Measurements from ENCODE around the gene MRPS22. TPM values are rescaled to one million over a fixed set of nuclear protein-coding genes. Genes with fewer than 3 reads are reported as not detected.

Gene MRPS22
- total RNA-seq, 4 donors from 2014 or later = 44.0 to 51.0 (median 46.8) TPM

DNA sequence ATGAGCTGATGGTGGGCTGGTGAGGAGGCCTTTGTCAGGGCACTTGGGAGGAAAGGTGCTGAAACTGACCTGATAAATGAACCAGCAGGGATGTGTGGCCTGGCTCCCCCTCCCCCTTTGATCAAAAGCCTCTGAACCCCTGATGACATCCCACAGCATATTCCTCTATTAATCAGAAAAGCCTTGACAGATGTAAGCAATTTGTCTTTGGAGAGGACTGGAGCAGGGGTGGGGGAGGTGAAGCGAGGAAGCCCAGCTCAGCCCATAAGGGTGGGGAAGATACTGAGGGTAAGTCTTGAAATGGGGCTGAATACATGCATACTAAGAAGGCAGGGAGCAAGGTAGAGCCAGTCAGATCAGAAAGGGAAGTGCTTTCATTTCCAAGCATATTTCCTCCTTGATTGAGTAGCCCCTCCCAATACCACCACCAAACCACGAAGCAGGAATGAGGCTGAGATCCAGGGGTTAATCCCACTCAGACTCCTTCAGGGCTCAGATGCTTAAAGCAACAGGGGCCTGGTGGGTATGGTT, 34.7 kb upstream of the MRPS22 start:
- H3K27me3 ChIP-seq = peaks cover 4% of the 10 kb centered on the region
- H3K36me3 ChIP-seq = no peaks in the 10 kb centered on the region
- H3K9me3 ChIP-seq = no peaks in the 10 kb centered on the region
- TF ChIP-seq CTCF (IDR thresholded peaks at IDR 0.05) = no peak
- TF ChIP-seq EP300 (IDR thresholded peaks at IDR 0.05) = no peak
- no peak overlapping the region for H3K4me3 ChIP-seq
- DNase-seq (ENCODE audit: low spot score in 2 of 2) = no peak
- H3K27ac ChIP-seq = no peak overlapping the region
- 29% methylated on average over 2 of the region's 2 CpGs for WGBS
- no peaks in the 10 kb centered on the region for H3K4me1 ChIP-seq

DNA sequence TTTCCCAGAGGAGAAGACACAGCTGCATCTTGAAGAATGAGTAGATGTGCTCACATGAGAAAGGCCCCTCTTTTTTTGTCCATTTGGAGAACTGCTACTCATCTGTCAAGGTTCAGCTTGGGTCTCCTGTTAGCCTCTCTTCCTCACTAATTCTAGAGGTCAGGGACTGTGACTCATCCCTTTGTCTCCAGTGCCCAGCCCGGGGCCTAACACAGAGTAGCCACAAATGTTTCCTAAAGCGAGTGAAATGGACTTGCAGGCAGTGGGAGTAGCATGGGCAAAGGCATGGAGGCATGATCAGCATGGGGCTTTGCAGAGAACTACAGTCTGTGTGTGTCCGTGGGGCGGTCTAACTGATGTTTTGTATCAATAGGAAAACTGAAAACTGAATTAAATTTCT, 33.9 kb upstream of the MRPS22 start:
- no peak for DNase-seq (ENCODE audit: low spot score in 2 of 2)
- Histone ChIP-seq H3K4me1 (no peaks in the 10 kb centered on the region), H3K27me3 (peaks cover 8% of the 10 kb centered on the region), H3K36me3 (no peaks in the 10 kb centered on the region), H3K9me3 (no peaks in the 10 kb centered on the region), H3K27ac (no peak overlapping the region), H3K4me3 (no peak overlapping the region)
- WGBS = 81% methylated on average over 4 of the region's 4 CpGs
- TF ChIP-seq POLR2A (IDR thresholded peaks at IDR 0.05) (no peak), CTCF (IDR thresholded peaks at IDR 0.05) (no peak), POLR2AphosphoS5 (IDR thresholded peaks at IDR 0.05) (no peak), EP300 (IDR thresholded peaks at IDR 0.05) (no peak)

DNA sequence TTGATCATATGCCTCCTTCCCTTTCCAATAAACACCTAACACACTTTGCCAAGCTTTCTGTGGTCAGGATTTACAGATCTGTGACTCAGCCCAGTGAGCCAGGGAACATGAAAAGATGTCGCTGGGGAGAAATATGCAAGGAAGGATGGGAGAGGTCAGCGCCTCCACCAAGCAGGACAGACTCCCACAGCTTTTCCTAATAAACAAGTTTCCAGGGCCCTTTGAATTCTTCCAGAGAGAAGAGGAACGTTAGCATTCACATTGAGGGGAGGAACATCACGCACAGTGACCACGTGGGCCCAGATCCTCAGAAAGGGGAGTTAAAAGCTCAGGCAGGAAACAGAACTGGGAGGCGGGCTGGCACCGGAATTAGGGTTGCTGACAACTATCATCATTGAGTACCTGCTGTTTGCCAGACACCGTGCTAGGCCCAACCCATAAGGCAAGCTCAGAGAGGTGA, 33.3 kb upstream of the MRPS22 start:
- Histone ChIP-seq H3K36me3 (no peaks in the 10 kb centered on the region), H3K27me3 (peaks cover 11% of the 10 kb centered on the region), H3K27ac (no peak overlapping the region), H3K4me1 (no peaks in the 10 kb centered on the region), H3K4me3 (no peak overlapping the region), H3K9me3 (no peaks in the 10 kb centered on the region)
- WGBS = 67% methylated on average over 8 of the region's 8 CpGs
- DNase-seq (ENCODE audit: low spot score in 2 of 2) = no peak
- TF ChIP-seq CTCF (IDR thresholded peaks at IDR 0.05) (no peak), EP300 (IDR thresholded peaks at IDR 0.05) (no peak), POLR2A (IDR thresholded peaks at IDR 0.05) (no peak), POLR2AphosphoS5 (IDR thresholded peaks at IDR 0.05) (no peak)

- H3K4me3 ChIP-seq = no peak overlapping the region
- no peak for DNase-seq (ENCODE audit: low spot score in 2 of 2)
- H3K4me1 ChIP-seq = no peaks in the 10 kb centered on the region
- H3K36me3 ChIP-seq = no peaks in the 10 kb centered on the region
- 71% methylated on average over 1 of the region's 1 CpG for WGBS
- H3K27ac ChIP-seq = no peak overlapping the region
- H3K9me3 ChIP-seq = no peaks in the 10 kb centered on the region
- TF ChIP-seq EP300 (IDR thresholded peaks at IDR 0.05) = no peak
- H3K27me3 ChIP-seq = peaks cover 13% of the 10 kb centered on the region
Observed at GRCh38 chr3:139311557-139311956, 32.3 kb upstream of the MRPS22 start.

- WGBS = 84% methylated on average over 1 of the region's 1 CpG
- no peak overlapping the region for H3K4me3 ChIP-seq
- no peak overlapping the region for H3K27ac ChIP-seq
- H3K9me3 ChIP-seq = no peaks in the 10 kb centered on the region
- no peak for TF ChIP-seq CTCF (IDR thresholded peaks at IDR 0.05)
- no peak for TF ChIP-seq POLR2AphosphoS5 (IDR thresholded peaks at IDR 0.05)
- TF ChIP-seq POLR2A (IDR thresholded peaks at IDR 0.05) = no peak
- no peak for TF ChIP-seq EP300 (IDR thresholded peaks at IDR 0.05)
- no peaks in the 10 kb centered on the region for H3K4me1 ChIP-seq
- H3K36me3 ChIP-seq = no peaks in the 10 kb centered on the region
- peaks cover 14% of the 10 kb centered on the region for H3K27me3 ChIP-seq
- peak in 1 of 2 donors; percentile 16 for DNase-seq (ENCODE audit: low spot score in 2 of 2)
Observed at GRCh38 chr3:139312416-139312815, 31.4 kb upstream of the MRPS22 start.

DNA sequence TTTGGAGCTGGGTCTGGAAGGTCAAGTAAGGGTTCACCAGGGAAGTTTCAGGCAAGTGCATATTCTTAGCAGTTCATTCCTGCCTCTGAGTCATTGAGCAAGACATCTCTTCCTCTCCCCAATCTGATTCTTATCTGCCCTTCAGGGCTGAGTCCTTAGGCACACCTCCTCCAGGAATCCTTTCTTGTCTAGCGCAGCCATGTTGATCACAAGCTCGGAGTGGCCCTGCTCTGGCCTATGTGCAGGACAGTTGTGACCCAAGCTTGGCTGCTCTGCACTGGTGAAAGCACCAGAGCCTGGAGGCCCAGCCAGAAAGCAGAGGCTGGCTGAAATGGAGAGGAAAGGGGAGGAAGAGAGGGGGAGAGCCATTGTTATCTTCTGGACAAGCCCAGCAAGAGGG, 30.9 kb upstream of the MRPS22 start:
- Histone ChIP-seq H3K36me3 (no peaks in the 10 kb centered on the region), H3K4me3 (no peak overlapping the region), H3K4me1 (no peaks in the 10 kb centered on the region), H3K27me3 (peaks cover 16% of the 10 kb centered on the region), H3K27ac (no peak overlapping the region), H3K9me3 (no peaks in the 10 kb centered on the region)
- WGBS = 70% methylated on average over 2 of the region's 2 CpGs
- TF ChIP-seq EP300 (IDR thresholded peaks at IDR 0.05) (no peak), POLR2A (IDR thresholded peaks at IDR 0.05) (no peak), CTCF (IDR thresholded peaks at IDR 0.05) (no peak)
- DNase-seq (ENCODE audit: low spot score in 2 of 2) = peak in 1 of 2 donors; percentile 25

All from suprapubic skin (tissue), 4 donors.